ENCODE measurements around the gene GPBP1. TPM values are rescaled to one million over a fixed set of nuclear protein-coding genes. Genes with fewer than 3 reads are reported as not detected.

The GPBP1 gene
- total RNA-seq, 4 donors from 2014 or later, result 63.2 to 92.1 (median 72.7) TPM

DNA sequence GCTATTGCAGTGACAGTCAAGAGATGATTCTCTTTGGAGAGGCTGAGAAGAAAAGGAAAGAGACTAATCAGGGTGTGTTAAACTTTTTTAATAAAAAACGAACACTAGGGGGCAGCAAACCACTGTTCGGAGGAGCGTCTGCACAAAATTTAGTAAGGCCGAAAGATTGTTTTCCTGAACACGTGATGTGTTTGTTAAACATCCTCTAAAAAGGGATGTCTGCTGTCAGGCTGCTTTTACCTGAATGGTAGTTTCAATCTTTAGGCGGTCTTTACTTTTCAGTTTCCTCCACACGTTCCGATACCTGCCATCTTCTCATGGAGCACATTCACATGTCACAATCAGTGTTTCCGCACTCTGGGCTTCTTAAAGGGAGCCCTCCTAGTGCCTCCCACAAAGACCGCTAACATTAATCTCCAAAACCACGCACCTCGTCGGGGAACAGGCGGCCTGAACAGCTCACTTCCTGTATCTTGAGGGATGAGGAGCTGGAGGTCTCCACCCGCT, 125.2 kb downstream of the GPBP1 start:
- TF ChIP-seq CTCF (IDR thresholded peaks at IDR 0.05; ENCODE audit: low read depth), result no peak

- no peak for TF ChIP-seq CTCF (IDR thresholded peaks at IDR 0.05; ENCODE audit: low read depth)
Measured at GRCh38 chr5:57299986-57300385, 126.1 kb downstream of the GPBP1 start.

DNA sequence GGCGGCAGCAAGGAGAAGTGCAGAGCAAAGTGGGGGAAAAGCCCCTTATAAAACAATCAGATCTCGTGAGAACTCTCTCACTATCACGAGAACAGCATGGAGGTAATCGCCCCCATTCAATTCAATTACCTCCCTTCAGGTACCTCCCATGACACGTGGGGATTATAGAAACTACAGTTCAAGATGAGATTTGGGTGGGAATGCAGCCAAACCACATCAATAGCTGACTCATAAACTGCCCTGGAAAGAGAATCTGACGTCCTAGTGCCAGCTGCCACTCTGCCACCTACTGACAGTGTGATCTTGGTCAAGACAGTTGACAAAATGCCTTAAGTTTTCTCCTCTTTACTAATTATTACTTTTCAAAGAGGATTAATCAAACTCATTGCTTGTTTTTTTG, 128.3 kb downstream of the GPBP1 start:
- no peak for TF ChIP-seq CTCF (IDR thresholded peaks at IDR 0.05; ENCODE audit: low read depth)

GRCh38 chr5:57302643-57303042, 128.8 kb downstream of the GPBP1 start:
- no peak for TF ChIP-seq CTCF (IDR thresholded peaks at IDR 0.05; ENCODE audit: low read depth)

- no peak for TF ChIP-seq CTCF (IDR thresholded peaks at IDR 0.05; ENCODE audit: low read depth)
Measured at GRCh38 chr5:57303985-57304384, 130.1 kb downstream of the GPBP1 start.

- TF ChIP-seq CTCF (IDR thresholded peaks at IDR 0.05; ENCODE audit: low read depth), result no peak
Measured at GRCh38 chr5:57304931-57305330, 131.1 kb downstream of the GPBP1 start.

GRCh38 chr5:57306359-57306758, 132.5 kb downstream of the GPBP1 start:
- TF ChIP-seq CTCF (IDR thresholded peaks at IDR 0.05; ENCODE audit: low read depth), result no peak
